ENCODE measurements around the gene SEC23IP.

SEC23IP gene

GRCh38 chr10:119892188-119893065 lies at the start of gene SEC23IP:
SEC23IP (plus strand) TSS chr10:119892730; CDS start chr10:119892783, 53 bp downstream.
- TF ChIP-seq CTCF (IDR thresholded peaks at IDR 0.05): no peak

- no peak for TF ChIP-seq CTCF (IDR thresholded peaks at IDR 0.05)
These were observed 46.9 kb upstream of the SEC23IP start for GRCh38 chr10:119845656-119846055.

GRCh38 chr10:119849031-119849789 lies 43.3 kb upstream of the SEC23IP start:
- no peak for TF ChIP-seq CTCF (IDR thresholded peaks at IDR 0.05)

- TF ChIP-seq CTCF (IDR thresholded peaks at IDR 0.05): no peak
These were observed 42.6 kb upstream of the SEC23IP start for GRCh38 chr10:119849944-119850343.

- TF ChIP-seq CTCF (IDR thresholded peaks at IDR 0.05): no peak
These were observed 40.3 kb upstream of the SEC23IP start for GRCh38 chr10:119852277-119852676.

- no peak for TF ChIP-seq CTCF (IDR thresholded peaks at IDR 0.05)
These were observed 39.7 kb upstream of the SEC23IP start for GRCh38 chr10:119852822-119853221.

GRCh38 chr10:119853574-119853973 lies 39.0 kb upstream of the SEC23IP start:
- no peak for TF ChIP-seq CTCF (IDR thresholded peaks at IDR 0.05)

All from LNCAP (cell line).